Measurements from ENCODE around the gene PDE4DIP.
"Not testable (repeated sequence)": the region's sequence is repeated elsewhere in the genome, so short reads cannot be mapped to it uniquely, and the experiment has no call there.

The PDE4DIP gene

DNA sequence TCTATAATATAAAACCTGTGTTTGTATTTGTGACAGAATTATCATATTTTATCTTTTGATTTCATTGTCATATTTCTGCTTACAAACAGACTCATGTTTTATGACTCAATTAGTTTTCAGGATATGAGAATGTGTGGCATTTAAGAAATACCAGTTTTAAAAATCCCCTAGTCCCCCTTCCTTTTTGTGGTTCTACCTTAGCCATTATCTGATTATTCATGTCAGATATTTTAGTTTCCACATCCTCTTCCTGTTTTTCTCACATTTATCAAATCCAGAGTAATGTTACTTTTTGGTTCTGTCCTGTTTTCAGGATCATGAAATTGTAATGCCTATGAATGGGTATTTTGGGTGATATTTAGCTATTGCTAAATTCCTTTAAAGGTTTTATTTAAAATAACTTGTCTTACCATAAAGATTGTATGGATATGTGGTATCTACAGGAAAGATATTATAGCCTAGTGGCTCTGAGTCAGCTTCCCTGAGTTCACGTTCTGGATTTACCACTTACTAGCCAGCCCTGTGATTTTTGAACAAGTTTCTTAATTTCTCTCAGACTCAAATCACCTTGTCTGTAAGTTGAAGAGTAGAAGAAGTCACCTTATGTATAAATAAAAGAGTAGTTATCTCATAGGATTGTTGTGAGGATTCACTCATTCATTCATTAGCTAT, 131.8 kb downstream of the PDE4DIP start:
- DNase-seq (ENCODE audit: low read depth, low spot score), result not testable (repeated sequence)

- not testable (repeated sequence) for DNase-seq (ENCODE audit: low read depth, low spot score)
Observed at GRCh38 chr1:148977785-148978184, 133.6 kb downstream of the PDE4DIP start.

DNA sequence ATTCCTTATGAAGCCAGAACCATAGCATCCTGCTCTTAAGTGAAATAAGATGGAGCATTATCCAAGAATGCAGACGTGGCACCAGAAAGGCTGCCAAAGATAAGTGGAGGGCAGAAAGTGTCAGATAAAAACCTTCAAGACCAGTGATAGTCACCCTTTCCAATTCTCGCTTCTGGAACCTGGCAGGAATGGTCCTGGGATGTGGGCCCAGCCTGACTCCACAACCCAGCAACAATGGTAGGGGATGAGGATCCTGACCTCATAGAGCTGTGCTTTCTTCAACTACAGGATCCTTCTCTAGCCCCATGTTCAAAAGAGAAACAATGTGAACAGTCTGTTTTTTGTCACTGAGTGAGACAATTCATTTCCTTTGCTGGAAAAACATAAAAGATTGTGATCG, 145.2 kb downstream of the PDE4DIP start:
- DNase-seq (ENCODE audit: low read depth, low spot score), result not testable (repeated sequence)

DNA sequence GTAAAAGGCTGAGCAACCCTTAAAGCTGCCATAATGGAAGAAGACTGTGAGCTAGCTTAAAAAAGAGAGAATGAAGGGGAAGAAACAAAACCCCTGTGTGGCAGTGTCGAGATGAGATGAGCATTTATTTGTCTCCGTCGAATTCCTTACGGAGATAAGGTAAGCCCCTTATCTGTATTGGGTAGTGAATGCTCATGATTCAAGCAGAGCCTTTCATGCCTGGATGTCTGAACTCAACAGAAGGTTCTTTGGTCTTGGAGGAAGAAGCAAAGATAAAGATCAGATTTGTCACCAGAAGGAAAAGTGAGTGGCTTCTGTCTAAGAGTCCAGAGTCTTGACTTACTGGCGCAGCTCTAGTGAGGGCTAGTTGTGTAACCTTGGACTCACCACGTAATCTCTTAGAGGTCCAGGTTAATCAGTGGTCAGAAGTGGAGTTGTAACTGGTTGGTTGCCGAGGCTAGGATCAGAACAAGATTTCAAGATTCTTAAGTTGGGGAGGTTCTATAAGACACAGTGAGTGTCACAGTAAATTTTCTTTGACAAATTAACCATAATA, 146.1 kb downstream of the PDE4DIP start:
- DNase-seq (ENCODE audit: low read depth, low spot score), result not testable (repeated sequence)

DNA sequence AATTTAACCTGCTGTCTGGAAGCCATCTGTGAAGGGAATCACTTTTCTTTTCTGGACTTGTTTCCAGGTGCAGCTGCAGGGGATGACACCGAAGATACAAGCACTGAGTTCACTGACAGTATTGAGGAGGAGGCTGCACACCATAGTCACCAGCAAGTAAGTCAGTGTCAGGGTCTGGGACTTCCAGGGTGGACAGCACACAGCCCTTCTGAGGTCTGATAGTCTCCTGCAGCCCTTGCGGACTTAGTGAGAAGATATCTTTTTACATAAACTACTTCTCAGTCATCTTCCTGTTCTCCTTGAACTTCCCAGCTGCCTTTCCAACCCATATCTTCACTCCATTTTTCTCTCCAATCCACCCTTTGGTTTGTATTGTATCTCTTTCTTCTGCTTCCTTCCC, 147.6 kb downstream of the PDE4DIP start:
- DNase-seq (ENCODE audit: low read depth, low spot score), result not testable (repeated sequence)

GRCh38 chr1:148992364-148992763, 148.1 kb downstream of the PDE4DIP start:
- not testable (repeated sequence) for DNase-seq (ENCODE audit: low read depth, low spot score)

- DNase-seq (ENCODE audit: low read depth, low spot score), result not testable (repeated sequence)
Observed at GRCh38 chr1:148996449-148997224, 152.4 kb downstream of the PDE4DIP start.

DNA sequence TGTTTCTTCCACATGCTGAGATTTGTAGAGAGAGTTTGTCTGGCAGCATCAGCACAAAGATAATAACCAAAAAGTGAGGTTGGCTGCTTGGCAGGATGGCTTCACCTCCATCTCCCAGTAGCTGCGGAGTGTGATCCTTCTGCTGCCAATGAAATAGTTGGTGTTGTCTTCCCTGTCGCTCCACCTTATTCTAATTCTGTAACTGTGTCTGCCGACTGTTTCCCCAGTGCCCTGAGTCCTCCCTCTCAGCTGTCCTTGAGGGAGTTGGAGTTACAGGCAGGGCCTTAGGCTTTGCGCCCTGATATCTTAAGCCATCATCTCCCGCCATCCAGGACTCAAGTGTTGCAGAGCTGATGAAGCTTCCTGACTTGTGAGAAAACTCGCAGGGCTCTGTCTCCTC, 153.2 kb downstream of the PDE4DIP start:
- DNase-seq (ENCODE audit: low read depth, low spot score), result not testable (repeated sequence)

DNA sequence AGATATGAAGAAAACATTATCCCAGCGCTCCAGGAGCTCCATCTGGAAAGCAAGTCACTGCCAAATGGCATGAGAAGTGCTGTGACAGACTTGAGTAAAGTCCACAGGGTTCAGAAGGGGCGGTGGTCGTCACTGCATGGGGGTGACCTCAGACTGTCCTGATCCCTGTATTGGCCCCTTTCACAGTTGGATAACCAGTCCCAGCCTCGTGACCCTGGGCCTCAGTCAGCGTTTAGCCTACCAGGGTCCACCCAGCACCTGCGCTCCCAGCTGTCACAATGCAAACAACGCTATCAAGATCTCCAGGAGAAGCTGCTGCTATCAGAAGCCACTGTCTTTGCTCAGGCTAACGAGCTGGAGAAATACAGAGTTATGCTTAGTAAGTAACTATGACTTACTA, 158.4 kb downstream of the PDE4DIP start:
- not testable (repeated sequence) for DNase-seq (ENCODE audit: low read depth, low spot score)

DNA sequence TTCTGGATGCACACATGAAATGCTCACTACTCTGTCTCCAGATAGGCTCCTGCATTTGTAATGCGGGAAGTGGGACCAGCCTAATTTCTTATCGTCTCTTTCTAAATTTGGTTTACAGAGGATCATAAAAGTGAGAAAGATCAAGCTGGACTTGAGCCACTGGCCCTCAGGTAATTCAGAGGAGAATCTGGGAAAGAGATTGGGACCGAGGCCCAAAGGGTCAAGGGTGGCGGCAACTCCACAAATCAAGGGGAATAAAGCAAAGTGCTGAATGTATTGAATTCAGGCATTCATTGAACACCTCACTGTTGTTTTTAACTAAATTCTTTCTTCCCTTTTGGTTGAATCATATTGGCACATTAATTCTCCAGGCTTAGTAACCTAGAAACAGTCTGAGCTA, 164.1 kb downstream of the PDE4DIP start:
- not testable (repeated sequence) for DNase-seq (ENCODE audit: low read depth, low spot score)

- DNase-seq (ENCODE audit: low read depth, low spot score), result not testable (repeated sequence)
Observed at GRCh38 chr1:149008769-149009168, 164.5 kb downstream of the PDE4DIP start.

GRCh38 chr1:149009761-149010160, 165.5 kb downstream of the PDE4DIP start:
- not testable (repeated sequence) for DNase-seq (ENCODE audit: low read depth, low spot score)

DNA sequence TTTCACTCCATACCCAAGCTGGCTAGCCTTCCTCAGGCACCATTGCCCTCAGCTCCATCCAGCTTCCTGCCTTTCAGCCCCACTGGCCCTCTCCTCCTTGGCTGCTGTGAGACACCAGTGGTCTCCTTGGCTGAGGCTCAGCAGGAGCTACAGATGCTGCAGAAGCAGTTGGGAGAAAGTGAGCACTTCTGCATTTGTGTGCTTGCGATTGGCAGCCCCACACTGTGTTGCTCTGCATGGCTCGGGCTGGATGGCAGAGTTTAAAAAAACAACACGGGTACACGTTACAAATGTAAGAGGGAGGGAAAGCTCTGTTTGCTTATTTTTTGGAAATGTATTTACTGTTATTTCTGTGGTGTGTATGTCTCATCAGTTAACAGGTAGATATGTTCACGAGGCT, 168.4 kb downstream of the PDE4DIP start:
- not testable (repeated sequence) for DNase-seq (ENCODE audit: low read depth, low spot score)

- DNase-seq (ENCODE audit: low read depth, low spot score), result not testable (repeated sequence)
Observed at GRCh38 chr1:149013513-149013912, 169.3 kb downstream of the PDE4DIP start.

- DNase-seq (ENCODE audit: low read depth, low spot score), result not testable (repeated sequence)
Observed at GRCh38 chr1:149015522-149015921, 171.3 kb downstream of the PDE4DIP start.

- not testable (repeated sequence) for DNase-seq (ENCODE audit: low read depth, low spot score)
Observed at GRCh38 chr1:149016626-149017025, 172.4 kb downstream of the PDE4DIP start.

- not testable (repeated sequence) for DNase-seq (ENCODE audit: low read depth, low spot score)
Observed at GRCh38 chr1:149018577-149018976, 174.3 kb downstream of the PDE4DIP start.

DNA sequence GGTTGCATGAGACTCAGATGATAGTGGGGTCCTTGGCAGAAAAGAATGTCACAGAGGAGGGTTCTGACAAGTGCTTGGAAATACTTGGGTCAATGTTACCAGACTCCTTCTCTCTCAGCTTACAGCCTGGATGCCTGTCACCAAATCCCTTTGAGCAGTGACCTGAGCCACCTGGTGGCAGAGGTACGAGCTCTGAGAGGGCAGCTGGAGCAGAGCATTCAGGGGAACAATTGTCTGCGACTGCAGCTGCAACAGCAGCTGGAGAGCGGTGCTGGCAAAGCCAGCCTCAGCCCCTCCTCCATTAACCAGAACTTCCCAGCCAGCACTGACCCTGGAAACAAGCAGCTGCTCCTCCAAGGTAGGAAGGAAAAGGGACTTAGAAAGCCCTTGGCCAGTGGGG, 180.1 kb downstream of the PDE4DIP start:
- not testable (repeated sequence) for DNase-seq (ENCODE audit: low read depth, low spot score)

- DNase-seq (ENCODE audit: low read depth, low spot score), result not testable (repeated sequence)
Observed at GRCh38 chr1:149033916-149034315, 189.7 kb downstream of the PDE4DIP start.

DNA sequence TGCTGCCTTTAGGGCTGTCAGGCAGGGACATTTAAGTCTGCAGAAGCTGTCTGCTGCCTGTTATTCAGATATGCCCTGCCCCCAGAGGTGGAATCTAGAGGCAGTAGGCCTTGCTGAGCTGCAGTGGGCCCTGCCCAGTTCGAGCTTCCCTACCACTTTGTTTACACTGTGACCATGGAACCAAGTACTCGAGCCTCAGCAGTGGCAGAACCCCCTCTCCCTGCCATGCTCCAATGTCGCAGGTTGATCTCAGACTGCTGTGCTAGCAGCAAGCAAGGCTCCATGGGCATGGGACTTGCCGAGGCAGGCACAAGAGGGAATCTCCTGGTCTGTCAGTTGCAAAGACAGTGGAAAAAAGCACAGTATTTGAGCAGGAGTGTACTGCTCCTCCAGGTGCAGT, 198.8 kb downstream of the PDE4DIP start:
- not testable (repeated sequence) for DNase-seq (ENCODE audit: low read depth, low spot score)

DNA sequence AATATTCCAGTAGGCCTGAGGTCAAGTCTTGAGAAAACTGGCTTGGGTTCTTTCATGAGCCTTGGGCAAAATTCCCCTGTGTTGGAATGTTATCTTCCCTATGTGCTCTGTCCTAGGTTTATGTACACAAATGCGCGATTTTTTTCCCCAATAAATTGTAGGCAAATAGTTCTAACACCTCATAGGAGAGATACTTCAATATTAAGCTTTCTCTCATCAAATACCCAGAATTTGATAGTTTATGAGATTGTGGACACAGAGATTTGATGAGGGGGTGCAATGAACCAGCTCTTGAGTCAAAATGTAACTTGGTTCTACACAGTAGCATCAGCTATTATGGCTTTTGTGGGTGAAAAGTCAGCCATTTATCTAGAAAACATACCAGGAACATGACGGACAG, 220.4 kb downstream of the PDE4DIP start:
- DNase-seq (ENCODE audit: low read depth, low spot score), result not testable (repeated sequence)

- DNase-seq (ENCODE audit: low read depth, low spot score), result not testable (repeated sequence)
Observed at GRCh38 chr1:149075505-149076127, 231.4 kb downstream of the PDE4DIP start.

Data from smooth muscle cell of the brain vasculature (primary cell).